ENCODE data around the gene KIF11.
"Not testable (repeated sequence)": the region's sequence is repeated elsewhere in the genome, so short reads cannot be mapped to it uniquely, and the experiment has no call there.

Gene KIF11

GRCh38 chr10:92591550-92592022 lies 1.3 kb upstream of the KIF11 start:
- peak; percentile 94 for DNase-seq

GRCh38 chr10:92593619-92594588 lies 974 bp downstream of the KIF11 start:
- no peak for DNase-seq

GRCh38 chr10:92595505-92595904 lies 2.6 kb downstream of the KIF11 start:
- DNase-seq: no peak

- DNase-seq: no peak
Observed at GRCh38 chr10:92598321-92598720, 5.4 kb downstream of the KIF11 start.

- DNase-seq: no peak
Observed at GRCh38 chr10:92604841-92605240, 11.9 kb downstream of the KIF11 start.

GRCh38 chr10:92615515-92615914 lies 22.6 kb downstream of the KIF11 start:
- DNase-seq: no peak

GRCh38 chr10:92619368-92619767 lies 26.4 kb downstream of the KIF11 start:
- DNase-seq: no peak

- DNase-seq: no peak
Observed at GRCh38 chr10:92627845-92628480, 35.0 kb downstream of the KIF11 start.

GRCh38 chr10:92629945-92630344 lies 37.0 kb downstream of the KIF11 start:
- no peak for DNase-seq

- DNase-seq: no peak
Observed at GRCh38 chr10:92638037-92638436, 45.1 kb downstream of the KIF11 start.

GRCh38 chr10:92640107-92640506 lies 47.2 kb downstream of the KIF11 start:
- DNase-seq: no peak

GRCh38 chr10:92641492-92641891 lies 48.6 kb downstream of the KIF11 start:
- no peak for DNase-seq

- DNase-seq: no peak
Observed at GRCh38 chr10:92644921-92645320, 52.0 kb downstream of the KIF11 start.

GRCh38 chr10:92650864-92651263 lies 57.9 kb downstream of the KIF11 start:
- DNase-seq: not testable (repeated sequence)

GRCh38 chr10:92655426-92655825 lies 62.5 kb downstream of the KIF11 start:
- no peak for DNase-seq

GRCh38 chr10:92656266-92656961 lies 63.5 kb downstream of the KIF11 start:
- DNase-seq: no peak

- DNase-seq: no peak
Observed at GRCh38 chr10:92657024-92657423, 64.1 kb downstream of the KIF11 start.

- DNase-seq: no peak
Observed at GRCh38 chr10:92662848-92663247, 69.9 kb downstream of the KIF11 start.

- DNase-seq: no peak
Observed at GRCh38 chr10:92664322-92664721, 71.4 kb downstream of the KIF11 start.

- DNase-seq: no peak
Observed at GRCh38 chr10:92667078-92667477, 74.1 kb downstream of the KIF11 start.

- DNase-seq: no peak
Observed at GRCh38 chr10:92677708-92678107, 84.8 kb downstream of the KIF11 start.

- DNase-seq: no peak
Observed at GRCh38 chr10:92678206-92678605, 85.3 kb downstream of the KIF11 start.

- no peak for DNase-seq
Observed at GRCh38 chr10:92681306-92681834, 88.4 kb downstream of the KIF11 start.
